GM10248 (cell line): ENCODE results near the gene IL1RAPL2.

Experiments
- CTCF ChIA-PET: fragments of 300-600 bp; sonication (Branson Sonifier 250); formaldehyde crosslinking; extraction: SDS; loops from one replicate; lab custom pipeline; 2021; ENCODE audit warnings: antibody characterized with exemption; lab: Yijun Ruan, JAX
- POLR2A ChIA-PET: fragments of 350-650 bp; sonication (Branson Sonifier 250); formaldehyde crosslinking; extraction: SDS; loops from one replicate; lab custom pipeline; 2020; ENCODE audit warnings: antibody characterized with exemption; lab: Yijun Ruan, JAX
- DNase-seq: peaks from one replicate; pipeline ENCODE4 v3.0.0; 2012; ENCODE audit errors: extremely low spot score
- CTCF ChIP-seq: IDR thresholded peaks from 2 replicates; pipeline ENCODE4 v1.5.1; 2012; ENCODE audit warnings: mild to moderate bottlenecking, low read depth; ENCODE audit errors: extremely low read depth, missing control alignments, control extremely low read depth

The IL1RAPL2 gene

GRCh38 chrX:105533951-105534350, 968.0 kb downstream of the IL1RAPL2 start:
- ChIA-PET CTCF (no interaction called here), POLR2A (no interaction called here)
- no peak for DNase-seq
- no peak for TF ChIP-seq CTCF

DNA sequence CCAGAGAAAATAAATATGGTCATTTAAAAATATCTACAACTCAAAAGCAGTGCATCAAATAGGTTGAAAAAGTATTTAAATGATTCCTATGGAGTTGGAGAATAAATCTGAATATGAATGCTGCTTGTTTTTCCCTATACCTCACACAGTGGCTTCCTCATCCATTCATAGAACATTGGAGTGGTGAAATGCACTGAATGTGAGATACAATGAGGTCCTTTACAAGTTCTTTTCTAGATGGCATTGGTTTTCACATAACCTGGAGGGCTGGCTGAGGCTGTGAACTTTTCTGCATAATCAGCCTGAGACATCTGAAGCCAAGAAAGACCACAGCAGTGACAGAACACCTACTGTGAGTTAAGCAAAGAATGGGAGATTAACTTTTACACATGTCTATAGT, 977.3 kb downstream of the IL1RAPL2 start:
- POLR2A ChIA-PET, result no interaction called here
- DNase-seq, result no peak
- CTCF ChIA-PET, result no interaction called here
- no peak for TF ChIP-seq CTCF

- ChIA-PET POLR2A (no interaction called here), CTCF (no interaction called here)
- no peak for TF ChIP-seq CTCF
- DNase-seq, result no peak
Observed at GRCh38 chrX:105550043-105550663, 984.2 kb downstream of the IL1RAPL2 start.

GRCh38 chrX:105552395-105552794, 986.4 kb downstream of the IL1RAPL2 start:
- TF ChIP-seq CTCF, result no peak
- ChIA-PET POLR2A (no interaction called here), CTCF (no interaction called here)
- no peak for DNase-seq

GRCh38 chrX:105553118-105553517, 987.1 kb downstream of the IL1RAPL2 start:
- POLR2A ChIA-PET, result no interaction called here
- TF ChIP-seq CTCF, result no peak
- CTCF ChIA-PET, result no interaction called here
- no peak for DNase-seq

DNA sequence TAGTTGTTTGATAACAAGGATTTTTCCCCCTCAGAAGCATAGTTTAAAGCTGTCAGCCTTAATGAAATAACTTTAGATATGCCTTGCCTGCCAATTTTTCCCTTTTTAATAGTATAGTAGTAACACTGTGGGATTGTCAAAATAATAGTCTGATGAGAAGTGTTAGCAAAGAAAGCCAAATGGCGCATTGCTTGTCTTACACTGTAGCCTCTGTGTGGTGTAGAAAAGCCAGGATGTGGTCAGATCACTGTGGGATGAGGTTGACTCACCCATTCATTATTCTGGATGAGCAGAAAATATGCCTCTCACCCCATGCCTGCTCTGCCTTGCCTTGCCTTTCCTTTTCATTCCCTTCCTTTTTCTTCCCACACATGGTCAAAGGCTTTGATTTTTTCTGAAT, 998.5 kb downstream of the IL1RAPL2 start:
- TF ChIP-seq CTCF, result no peak
- CTCF ChIA-PET, result no interaction called here
- POLR2A ChIA-PET, result no interaction called here
- no peak for DNase-seq
